22Rv1 (cell line): ENCODE results near the gene PELI1.

Experiments
- ZFX ChIP-seq: fragments of 450-650 bp; IDR thresholded peaks from 2 replicates; pipeline ENCODE4 v1.6.1; 2017; ENCODE audit warnings: antibody characterized with exemption, borderline replicate concordance
- TF ChIP-seq, protein P1 (sequence below): fragments of 450-650 bp; IDR thresholded peaks from 2 replicates; pipeline ENCODE4 v1.5.1; 2017; ENCODE audit warnings: mild to moderate bottlenecking

DNA sequence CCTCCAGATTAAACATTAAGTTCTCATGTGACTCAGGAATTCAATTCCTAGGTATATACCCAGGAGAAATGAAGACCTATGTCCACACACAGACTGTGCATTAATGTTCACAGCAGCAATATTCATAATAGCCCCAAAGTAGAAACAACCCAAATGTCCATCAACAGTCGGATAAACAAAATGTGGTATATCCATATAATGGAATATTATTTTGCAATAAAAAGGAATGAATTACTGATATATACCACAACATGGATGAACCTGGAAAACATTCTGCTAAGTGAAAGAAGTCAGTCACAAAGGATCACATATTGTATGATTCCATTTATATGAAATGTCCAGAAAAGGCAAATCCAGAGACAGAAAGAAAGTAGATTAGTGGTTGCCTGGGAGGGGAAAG, 20.5 kb downstream of the PELI1 start:
- TF ChIP-seq, protein P1, sequence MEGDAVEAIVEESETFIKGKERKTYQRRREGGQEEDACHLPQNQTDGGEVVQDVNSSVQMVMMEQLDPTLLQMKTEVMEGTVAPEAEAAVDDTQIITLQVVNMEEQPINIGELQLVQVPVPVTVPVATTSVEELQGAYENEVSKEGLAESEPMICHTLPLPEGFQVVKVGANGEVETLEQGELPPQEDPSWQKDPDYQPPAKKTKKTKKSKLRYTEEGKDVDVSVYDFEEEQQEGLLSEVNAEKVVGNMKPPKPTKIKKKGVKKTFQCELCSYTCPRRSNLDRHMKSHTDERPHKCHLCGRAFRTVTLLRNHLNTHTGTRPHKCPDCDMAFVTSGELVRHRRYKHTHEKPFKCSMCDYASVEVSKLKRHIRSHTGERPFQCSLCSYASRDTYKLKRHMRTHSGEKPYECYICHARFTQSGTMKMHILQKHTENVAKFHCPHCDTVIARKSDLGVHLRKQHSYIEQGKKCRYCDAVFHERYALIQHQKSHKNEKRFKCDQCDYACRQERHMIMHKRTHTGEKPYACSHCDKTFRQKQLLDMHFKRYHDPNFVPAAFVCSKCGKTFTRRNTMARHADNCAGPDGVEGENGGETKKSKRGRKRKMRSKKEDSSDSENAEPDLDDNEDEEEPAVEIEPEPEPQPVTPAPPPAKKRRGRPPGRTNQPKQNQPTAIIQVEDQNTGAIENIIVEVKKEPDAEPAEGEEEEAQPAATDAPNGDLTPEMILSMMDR = no peak
- no peak for TF ChIP-seq ZFX
